Measurements from ENCODE around the gene FGGY.

FGGY gene

DNA sequence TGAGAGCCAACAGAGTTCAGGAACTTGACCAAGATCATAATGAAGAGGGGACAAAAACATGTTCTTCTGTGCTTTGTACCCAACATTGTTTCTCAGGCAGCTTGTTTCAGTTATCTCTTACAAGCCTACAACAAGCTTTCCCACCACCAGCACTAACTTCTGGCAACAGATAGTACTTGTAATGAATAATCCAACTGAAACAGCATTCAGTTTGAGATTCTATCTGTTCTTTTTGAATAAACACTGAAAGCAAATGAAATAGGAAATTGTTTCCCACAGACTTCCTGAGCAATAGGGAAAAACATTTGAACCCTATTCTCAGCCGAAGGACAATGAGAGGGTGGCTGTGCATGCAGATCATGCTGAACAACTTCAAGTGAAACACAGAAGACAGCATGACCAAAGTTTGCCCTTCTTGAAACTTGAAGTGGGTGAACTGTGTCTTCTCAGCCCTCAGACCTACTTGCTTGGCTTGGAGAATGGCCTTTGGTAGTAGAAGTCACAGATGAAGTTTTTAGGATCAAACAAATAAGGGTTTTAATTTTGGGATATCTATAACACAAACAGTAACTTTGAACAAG, 506.7 kb downstream of the FGGY start (continued):
- TF ChIP-seq, protein P1, sequence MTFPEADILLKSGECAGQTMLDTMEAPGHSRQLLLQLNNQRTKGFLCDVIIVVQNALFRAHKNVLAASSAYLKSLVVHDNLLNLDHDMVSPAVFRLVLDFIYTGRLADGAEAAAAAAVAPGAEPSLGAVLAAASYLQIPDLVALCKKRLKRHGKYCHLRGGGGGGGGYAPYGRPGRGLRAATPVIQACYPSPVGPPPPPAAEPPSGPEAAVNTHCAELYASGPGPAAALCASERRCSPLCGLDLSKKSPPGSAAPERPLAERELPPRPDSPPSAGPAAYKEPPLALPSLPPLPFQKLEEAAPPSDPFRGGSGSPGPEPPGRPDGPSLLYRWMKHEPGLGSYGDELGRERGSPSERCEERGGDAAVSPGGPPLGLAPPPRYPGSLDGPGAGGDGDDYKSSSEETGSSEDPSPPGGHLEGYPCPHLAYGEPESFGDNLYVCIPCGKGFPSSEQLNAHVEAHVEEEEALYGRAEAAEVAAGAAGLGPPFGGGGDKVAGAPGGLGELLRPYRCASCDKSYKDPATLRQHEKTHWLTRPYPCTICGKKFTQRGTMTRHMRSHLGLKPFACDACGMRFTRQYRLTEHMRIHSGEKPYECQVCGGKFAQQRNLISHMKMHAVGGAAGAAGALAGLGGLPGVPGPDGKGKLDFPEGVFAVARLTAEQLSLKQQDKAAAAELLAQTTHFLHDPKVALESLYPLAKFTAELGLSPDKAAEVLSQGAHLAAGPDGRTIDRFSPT (tag by site-specific recombination; IDR thresholded peaks at IDR 0.05), result no peak
- TF ChIP-seq TSHZ1 (tag by site-specific recombination; IDR thresholded peaks at IDR 0.05; ENCODE audit: borderline replicate concordance), result no peak
- TF ChIP-seq ZNF394 (tag by site-specific recombination; IDR thresholded peaks at IDR 0.05; ENCODE audit: borderline replicate concordance), result no peak
- no peak for TF ChIP-seq ZNF624 (tag by site-specific recombination; IDR thresholded peaks at IDR 0.05)
- no peak for TF ChIP-seq HOXD13 (CRISPR knock-in tag; IDR thresholded peaks at IDR 0.05; ENCODE audit: borderline replicate concordance)
- TF ChIP-seq ZNF677 (tag by site-specific recombination; IDR thresholded peaks at IDR 0.05), result no peak
- no peak for TF ChIP-seq TRIM28 (IDR thresholded peaks at IDR 0.05; ENCODE audit: borderline replicate concordance, low read length)
- no peak for TF ChIP-seq ZNF146 (tag by site-specific recombination; IDR thresholded peaks at IDR 0.05)
- no peak for TF ChIP-seq ZNF202 (tag by site-specific recombination; IDR thresholded peaks at IDR 0.05; ENCODE audit: borderline replicate concordance)

GRCh38 chr1:59804301-59804700, 507.4 kb downstream of the FGGY start:
- ChIA-PET CTCF (no interaction called here), POLR2A (no interaction called here)
- Histone ChIP-seq H3K9me3 (ENCODE audit: control insufficient read depth, insufficient read depth, low read depth, low read length) (no peaks in the 10 kb centered on the region), H3K27ac (ENCODE audit: extremely low read depth, low read depth, low read length) (no peak overlapping the region), H3K4me1 (ENCODE audit: control insufficient read depth, insufficient read depth, low read length) (no peaks in the 10 kb centered on the region), H3K4me3 (ENCODE audit: low read depth, low read length) (no peak overlapping the region), H3K36me3 (ENCODE audit: control insufficient read depth in 2 of 2, insufficient read depth in 1 of 2, low read length in 2 of 2) (no peaks in the 10 kb centered on the region)
- no peak for TF ChIP-seq HOXD13 (CRISPR knock-in tag; IDR thresholded peaks at IDR 0.05; ENCODE audit: borderline replicate concordance)
- TF ChIP-seq ZNF776 (tag by site-specific recombination; IDR thresholded peaks at IDR 0.05; ENCODE audit: borderline replicate concordance), result no peak
- no peak for TF ChIP-seq ZBTB11 (tag by site-specific recombination; conservative IDR thresholded peaks at IDR 0.05; ENCODE audit: low read depth)
- TF ChIP-seq ZFP3 (tag by site-specific recombination; IDR thresholded peaks at IDR 0.05; ENCODE audit: low read depth), result no peak
- no peak for TF ChIP-seq ZNF510 (tag by site-specific recombination; IDR thresholded peaks at IDR 0.05; ENCODE audit: insufficient replicate concordance)
- no peak for TF ChIP-seq ZNF10 (tag by site-specific recombination; IDR thresholded peaks at IDR 0.05)
- TF ChIP-seq ZNF664 (tag by site-specific recombination; IDR thresholded peaks at IDR 0.05), result no peak
- no peak for TF ChIP-seq ZNF843 (tag by site-specific recombination; IDR thresholded peaks at IDR 0.05)
- TF ChIP-seq TRIM28 (IDR thresholded peaks at IDR 0.05; ENCODE audit: borderline replicate concordance, low read length), result no peak

All from HEK293 (cell line).